ENCODE results near the gene XXYLT1. TPM values are rescaled to one million over a fixed set of nuclear protein-coding genes. Genes with fewer than 3 reads are reported as not detected.

XXYLT1 gene
- total and polyA plus RNA-seq, 9 of the 15 experiments (the other 6 are each of a cell fraction or from before 2014, with no cell fraction given): 1.9 to 18.9 (median 15.0) TPM

- TF ChIP-seq, protein P1, sequence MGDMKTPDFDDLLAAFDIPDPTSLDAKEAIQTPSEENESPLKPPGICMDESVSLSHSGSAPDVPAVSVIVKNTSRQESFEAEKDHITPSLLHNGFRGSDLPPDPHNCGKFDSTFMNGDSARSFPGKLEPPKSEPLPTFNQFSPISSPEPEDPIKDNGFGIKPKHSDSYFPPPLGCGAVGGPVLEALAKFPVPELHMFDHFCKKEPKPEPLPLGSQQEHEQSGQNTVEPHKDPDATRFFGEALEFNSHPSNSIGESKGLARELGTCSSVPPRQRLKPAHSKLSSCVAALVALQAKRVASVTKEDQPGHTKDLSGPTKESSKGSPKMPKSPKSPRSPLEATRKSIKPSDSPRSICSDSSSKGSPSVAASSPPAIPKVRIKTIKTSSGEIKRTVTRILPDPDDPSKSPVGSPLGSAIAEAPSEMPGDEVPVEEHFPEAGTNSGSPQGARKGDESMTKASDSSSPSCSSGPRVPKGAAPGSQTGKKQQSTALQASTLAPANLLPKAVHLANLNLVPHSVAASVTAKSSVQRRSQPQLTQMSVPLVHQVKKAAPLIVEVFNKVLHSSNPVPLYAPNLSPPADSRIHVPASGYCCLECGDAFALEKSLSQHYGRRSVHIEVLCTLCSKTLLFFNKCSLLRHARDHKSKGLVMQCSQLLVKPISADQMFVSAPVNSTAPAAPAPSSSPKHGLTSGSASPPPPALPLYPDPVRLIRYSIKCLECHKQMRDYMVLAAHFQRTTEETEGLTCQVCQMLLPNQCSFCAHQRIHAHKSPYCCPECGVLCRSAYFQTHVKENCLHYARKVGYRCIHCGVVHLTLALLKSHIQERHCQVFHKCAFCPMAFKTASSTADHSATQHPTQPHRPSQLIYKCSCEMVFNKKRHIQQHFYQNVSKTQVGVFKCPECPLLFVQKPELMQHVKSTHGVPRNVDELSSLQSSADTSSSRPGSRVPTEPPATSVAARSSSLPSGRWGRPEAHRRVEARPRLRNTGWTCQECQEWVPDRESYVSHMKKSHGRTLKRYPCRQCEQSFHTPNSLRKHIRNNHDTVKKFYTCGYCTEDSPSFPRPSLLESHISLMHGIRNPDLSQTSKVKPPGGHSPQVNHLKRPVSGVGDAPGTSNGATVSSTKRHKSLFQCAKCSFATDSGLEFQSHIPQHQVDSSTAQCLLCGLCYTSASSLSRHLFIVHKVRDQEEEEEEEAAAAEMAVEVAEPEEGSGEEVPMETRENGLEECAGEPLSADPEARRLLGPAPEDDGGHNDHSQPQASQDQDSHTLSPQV (IDR thresholded peaks at IDR 0.05): peak; percentile 57
- TF ChIP-seq ZBTB33 (CRISPR knock-in tag; IDR thresholded peaks at IDR 0.05) (peak; percentile 69; the same call in 1 of the 2 replicates), HNRNPK (IDR thresholded peaks at IDR 0.05; ENCODE audit: low read depth, low read length, poor library complexity, severe bottlenecking) (no peak), NCOA1 (IDR thresholded peaks at IDR 0.05; ENCODE audit: low read depth) (no peak)
These were observed 117.8 kb downstream of the XXYLT1 start (continued) for GRCh38 chr3:195153130-195153529.

Measured in K562 (cell line).